Activated CD4-positive, alpha-beta T cell treated with anti-CD3 and anti-CD28 coated beads, Interleukin-2, amount 50 U/mL, for 16 hours (primary cell): ENCODE measurements around the gene ATXN2.
A peak's percentile ranks its signal among the peaks of the same experiment; 100 is the strongest.
"Not testable (repeated sequence)": the region's sequence is repeated elsewhere in the genome, so short reads cannot be mapped to it uniquely, and the experiment has no call there.

Experiments used
- DNase-seq: peaks from one replicate; pipeline ENCODE4 v3.0.0-alpha.2; 2020

ATXN2 gene

DNA sequence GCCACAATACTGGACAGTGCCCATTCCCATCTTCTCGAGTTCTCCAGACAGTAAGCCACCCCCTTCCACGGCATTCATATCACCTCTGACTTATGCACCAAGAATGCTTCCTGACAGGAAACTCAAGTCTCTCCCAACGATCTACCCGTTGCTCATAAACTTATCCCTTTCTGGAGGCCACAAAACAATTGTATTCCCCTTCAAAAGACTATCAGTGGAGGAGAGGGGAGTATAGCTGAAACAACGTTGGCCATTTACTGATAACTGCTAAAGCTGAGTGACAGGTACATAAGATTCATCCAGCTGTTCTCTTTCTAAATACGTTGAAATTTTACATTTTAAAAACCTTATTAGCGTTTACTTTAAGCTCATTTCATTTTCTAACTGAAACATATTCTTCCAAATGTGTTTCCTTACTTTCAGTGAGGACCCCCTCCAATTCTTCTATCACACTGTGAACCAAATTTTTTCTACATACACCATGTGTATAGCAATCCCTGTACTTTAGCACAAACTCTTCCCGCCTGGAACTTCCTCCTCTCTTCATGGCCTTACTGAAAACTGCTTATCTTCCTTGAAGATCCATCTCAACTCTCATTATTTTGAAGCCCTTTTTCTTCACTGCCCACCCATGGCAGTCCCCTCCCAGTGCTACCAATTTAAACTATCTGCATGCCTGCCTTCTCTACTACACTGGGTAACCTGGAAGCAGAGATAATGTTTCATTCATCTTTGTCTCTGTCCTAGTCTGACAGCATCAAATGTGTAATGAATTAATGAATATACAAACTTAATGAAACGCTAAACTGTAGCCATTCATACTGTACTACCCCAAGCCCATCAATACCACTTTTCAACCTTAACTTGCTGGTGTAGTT, 28.8 kb downstream of the ATXN2 start:
- DNase-seq = no peak

GRCh38 chr12:111569363-111570083, 29.6 kb downstream of the ATXN2 start:
- DNase-seq = no peak

GRCh38 chr12:111560844-111561243, 38.3 kb downstream of the ATXN2 start:
- DNase-seq = not testable (repeated sequence)

- no peak for DNase-seq
Observed at GRCh38 chr12:111558107-111558376, 41.1 kb downstream of the ATXN2 start.

DNA sequence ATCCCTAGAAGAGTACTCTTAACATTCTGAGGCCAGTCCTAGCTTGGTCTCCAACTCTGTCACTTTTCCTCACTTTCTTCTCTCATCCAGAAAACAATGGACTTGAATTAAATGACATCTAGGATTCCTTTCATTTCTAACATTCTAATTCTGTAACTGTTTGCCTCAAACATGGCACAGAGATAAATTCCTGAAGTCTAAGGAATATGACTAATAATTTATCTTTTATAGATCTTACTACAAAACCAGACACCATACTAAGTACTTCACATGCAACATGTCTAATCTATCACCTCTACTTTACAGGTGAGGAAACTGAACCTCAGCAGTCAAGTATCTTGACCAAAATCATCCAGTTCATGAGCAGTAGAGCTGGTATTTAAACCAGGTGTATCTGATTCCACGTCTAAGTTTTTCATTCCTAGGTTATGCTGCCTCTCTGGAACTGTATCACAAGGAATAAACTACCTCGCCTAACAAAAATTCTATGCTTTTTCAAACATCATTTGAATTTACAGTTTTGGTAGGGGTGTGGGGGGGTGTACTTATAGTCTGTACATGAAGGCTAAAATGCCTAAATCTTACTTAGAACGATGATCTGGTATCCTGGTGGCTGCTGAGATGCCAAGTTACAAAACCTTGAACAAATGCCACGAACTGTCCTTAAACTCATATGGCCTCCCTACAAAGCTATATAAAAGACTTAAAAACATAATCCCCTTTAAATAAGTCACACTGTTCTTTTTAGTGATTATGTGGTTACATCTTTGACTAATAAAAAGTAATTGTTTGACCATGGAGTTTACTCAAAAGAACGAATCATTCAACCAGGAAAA, 41.6 kb downstream of the ATXN2 start:
- no peak for DNase-seq

GRCh38 chr12:111556676-111557075, 42.4 kb downstream of the ATXN2 start:
- no peak for DNase-seq

- DNase-seq = not testable (repeated sequence)
Observed at GRCh38 chr12:111555313-111555712, 43.8 kb downstream of the ATXN2 start.

- peak; percentile 71 for DNase-seq
Observed at GRCh38 chr12:111546758-111547383, 52.2 kb downstream of the ATXN2 start.

DNA sequence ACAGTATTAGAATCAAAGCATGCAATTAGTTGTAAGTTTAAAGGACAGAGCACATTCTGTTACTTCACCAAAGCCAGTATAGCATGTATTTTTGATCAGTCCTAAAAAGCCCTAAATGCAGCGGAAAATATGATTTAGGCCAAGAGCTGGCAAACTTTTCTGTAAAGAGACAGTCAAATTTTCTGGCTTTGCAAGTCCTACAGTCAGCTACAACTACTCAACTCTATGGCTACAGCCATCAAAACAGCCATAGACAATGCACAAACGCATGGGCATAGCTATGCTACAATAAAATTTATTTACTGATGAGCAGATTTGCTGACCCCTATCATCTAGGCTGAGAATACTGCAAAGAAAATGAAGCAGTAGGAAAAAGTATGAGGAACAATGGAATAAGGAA, 52.9 kb downstream of the ATXN2 start:
- DNase-seq = no peak

DNA sequence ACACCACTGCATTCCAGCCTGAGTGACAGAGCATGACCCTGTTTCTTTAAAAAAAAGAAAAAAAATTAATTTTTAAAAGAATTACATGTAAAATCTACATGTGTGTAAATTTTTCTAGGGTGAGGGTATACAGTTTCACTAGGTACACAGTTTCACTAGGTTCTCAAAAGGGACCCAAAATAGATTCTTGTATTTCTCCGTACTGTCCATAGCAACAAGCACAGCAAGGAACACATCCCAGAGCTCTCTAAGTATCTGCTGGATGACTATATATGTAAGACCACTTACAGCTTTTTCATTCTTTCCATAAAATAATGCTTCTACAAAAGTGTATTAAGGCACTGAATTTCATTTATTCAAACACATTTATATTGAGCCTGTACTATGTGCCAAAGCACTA, 55.1 kb downstream of the ATXN2 start:
- no peak for DNase-seq

DNA sequence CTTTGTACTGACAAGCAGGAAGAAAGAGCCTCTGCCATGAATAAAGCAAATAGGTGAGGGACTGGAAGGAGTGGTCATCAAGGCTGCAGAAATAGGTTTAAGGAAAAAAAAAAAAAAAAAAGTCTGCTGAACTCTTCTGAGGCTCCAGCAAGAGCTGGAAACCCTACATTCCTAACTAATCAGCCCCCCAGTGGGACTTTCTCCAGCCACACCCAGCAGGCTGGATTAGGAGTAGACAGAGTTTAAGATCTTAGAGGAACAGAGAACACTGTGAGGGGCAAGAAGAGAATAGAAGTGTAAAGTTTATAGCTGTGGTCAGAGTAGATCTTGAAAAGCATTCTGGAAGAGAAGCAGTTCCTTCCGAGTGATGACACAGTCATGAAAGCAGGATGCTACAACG, 66.4 kb downstream of the ATXN2 start:
- DNase-seq = no peak

- DNase-seq = peak; percentile 72
Observed at GRCh38 chr12:111529424-111530368, 69.4 kb downstream of the ATXN2 start.

DNA sequence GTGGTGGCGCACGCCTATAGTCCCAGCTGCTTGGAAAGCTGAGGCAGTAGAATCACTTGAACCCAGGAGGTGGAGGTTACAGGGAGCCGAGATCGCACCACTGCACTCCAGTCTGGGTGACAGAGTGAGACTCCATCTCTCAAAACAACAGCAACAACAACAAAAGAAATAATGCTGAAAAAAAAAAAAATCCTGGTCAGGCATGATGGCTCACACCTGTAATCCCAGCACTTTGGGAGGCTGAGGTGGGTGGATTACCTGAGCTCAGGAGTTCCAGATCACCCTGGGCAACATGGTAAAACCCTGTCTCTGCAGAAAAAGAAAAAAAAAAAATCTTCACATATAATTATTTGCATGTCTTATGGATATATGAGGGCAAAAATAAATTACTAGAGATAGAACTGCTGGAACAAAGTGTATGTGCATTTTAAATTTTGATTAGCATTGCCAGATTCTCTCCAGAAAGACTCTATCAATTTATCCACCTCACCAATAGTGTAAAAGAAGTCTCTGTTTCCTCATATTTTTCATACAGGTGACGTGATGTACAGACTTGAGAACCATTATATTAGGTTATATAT, 75.4 kb downstream of the ATXN2 start:
- no peak for DNase-seq

DNA sequence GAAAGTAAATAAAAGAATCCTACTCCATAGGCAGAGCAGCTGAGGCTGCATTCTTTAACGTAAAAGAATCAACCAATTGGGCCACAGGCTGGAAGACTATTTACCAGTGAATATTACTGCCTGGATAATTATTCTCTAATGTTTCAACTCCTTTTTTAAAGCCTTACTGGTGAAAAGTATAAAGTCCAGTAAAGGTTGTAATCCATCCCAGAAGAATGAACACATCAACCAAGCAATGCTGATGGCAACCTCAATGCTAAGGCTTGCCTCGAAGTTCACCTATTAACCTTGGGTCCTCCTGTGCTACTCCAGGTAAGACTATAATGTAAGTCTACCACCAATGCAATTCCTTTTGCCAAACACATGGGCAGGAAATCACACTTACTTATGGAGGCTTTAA, 77.3 kb downstream of the ATXN2 start:
- no peak for DNase-seq

GRCh38 chr12:111519937-111520336, 79.2 kb downstream of the ATXN2 start:
- peak; percentile 5 for DNase-seq

DNA sequence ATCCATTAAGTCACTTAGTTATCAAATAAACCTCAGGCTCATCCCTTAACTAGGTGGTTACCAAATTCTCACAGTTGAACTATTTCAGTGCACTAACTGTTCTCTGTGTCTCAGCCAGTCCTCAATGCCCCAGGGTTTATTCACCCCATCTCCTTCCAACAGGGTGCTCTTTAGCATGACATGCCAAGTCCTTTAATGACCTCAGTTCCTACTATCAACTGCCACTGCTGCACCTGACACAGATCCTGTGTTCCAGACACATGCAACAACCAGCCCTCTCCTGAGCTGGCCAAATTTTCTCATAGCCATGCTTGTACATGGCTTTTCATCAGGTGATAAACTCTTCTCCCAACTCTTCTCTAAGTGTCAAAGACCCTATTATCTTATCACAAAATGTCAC, 80.0 kb downstream of the ATXN2 start:
- DNase-seq = no peak

DNA sequence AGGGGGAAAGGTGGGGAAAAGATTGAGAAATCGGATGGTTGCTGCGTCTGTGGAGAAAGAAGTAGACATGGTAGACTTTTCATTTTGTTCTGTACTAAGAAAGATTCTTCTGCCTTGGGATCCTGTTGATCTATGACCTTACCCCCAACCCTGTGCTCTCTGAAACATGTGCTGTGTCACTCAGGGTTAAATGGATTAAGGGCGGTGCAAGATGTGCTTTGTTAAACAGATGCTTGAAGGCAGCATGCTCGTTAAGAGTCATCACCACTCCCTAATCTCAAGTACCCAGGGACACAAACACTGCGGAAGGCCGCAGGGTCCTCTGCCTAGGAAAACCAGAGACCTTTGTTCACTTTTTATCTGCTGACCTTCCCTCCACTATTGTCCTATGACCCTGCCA, 91.4 kb downstream of the ATXN2 start:
- not testable (repeated sequence) for DNase-seq

GRCh38 chr12:111507258-111507657, 91.9 kb downstream of the ATXN2 start:
- not testable (repeated sequence) for DNase-seq

- no peak for DNase-seq
Observed at GRCh38 chr12:111506260-111506659, 92.9 kb downstream of the ATXN2 start.

DNA sequence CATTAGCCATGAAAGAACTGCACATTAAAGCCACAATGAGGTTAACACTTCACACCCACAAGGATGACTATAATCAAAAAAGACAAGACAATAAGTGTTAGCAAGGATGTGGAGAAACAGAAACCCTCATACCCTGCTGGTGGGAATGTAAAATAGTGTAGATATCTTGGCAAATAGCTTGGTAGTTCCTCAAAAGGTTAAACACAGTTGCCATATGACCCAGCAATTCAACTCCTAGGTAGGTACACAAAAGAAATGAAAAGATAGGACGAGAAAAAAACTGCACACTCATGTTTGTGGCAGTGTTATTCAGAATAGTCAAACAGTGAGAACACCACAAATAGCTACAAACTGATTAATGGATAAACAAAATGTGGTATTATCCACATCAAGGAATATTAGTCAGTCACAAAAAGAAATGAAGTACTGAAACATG, 93.5 kb downstream of the ATXN2 start:
- DNase-seq = peak; percentile 57

DNA sequence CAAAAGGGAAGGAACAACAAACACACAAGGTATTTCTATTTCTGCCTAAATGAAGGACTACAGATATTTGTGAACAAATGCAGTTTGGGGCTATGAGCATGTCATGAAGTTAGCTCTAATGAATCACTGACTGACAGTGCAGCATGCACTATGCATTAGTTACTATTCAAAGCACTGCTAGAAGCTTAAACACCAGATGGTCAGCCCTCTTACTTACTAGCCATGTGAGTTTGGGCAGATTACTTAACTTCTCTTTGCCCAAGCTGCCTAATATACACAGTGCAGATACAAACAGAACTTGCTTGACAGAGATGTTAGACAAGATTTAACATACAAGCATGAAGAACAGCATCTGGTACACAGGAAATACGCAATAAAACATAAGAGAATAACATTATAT, 96.0 kb downstream of the ATXN2 start:
- DNase-seq = no peak
